Left lung (tissue), 10 donors: ENCODE results near the gene ATF5. TPM values are rescaled to one million over a fixed set of nuclear protein-coding genes. Genes with fewer than 3 reads are reported as not detected.
"Not testable (repeated sequence)": the region's sequence is repeated elsewhere in the genome, so short reads cannot be mapped to it uniquely, and the experiment has no call there.

Experiments used
- ATAC-seq: fragments of 200-7000 bp; cut with Tn5 transposase; one replicate; pipeline ENCODE4 v1.9.1; 2020; ENCODE audit warnings: moderate library complexity
- DNase-seq, 4 donors: peaks; one replicate each; pipeline ENCODE4 v3.0.0-alpha.2; 2013 to 2020
- H3K27ac ChIP-seq, 2 donors: fragments of 200-600 bp; sonication (generic) in 1 of 2; one replicate each; pipeline versions ENCODE4 v1.5.0 to v1.8.0; 2020 to 2021
- H3K27me3 ChIP-seq, 2 donors: fragments of 200-600 bp; sonication (generic) in 1 of 2; one replicate each; pipeline versions ENCODE4 v1.5.0 to v1.8.0; 2020 to 2021
- H3K36me3 ChIP-seq, 2 donors: fragments of 200-600 bp; sonication (generic) in 1 of 2; one replicate each; pipeline versions ENCODE4 v1.5.0 to v1.8.0; 2020 to 2021
- H3K4me1 ChIP-seq, 2 donors: fragments of 200-600 bp; one replicate each; pipeline ENCODE4 v1.8.0; 2021
- H3K4me3 ChIP-seq, 2 donors: fragments of 200-600 bp; sonication (generic) in 1 of 2; one replicate each; pipeline versions ENCODE4 v1.5.0 to v1.8.0; 2020 to 2021; ENCODE audit warnings: mild to moderate bottlenecking in 1 of 2
- H3K9me3 ChIP-seq, 2 donors: fragments of 200-600 bp; sonication (generic) in 1 of 2; one replicate each; pipeline versions ENCODE4 v1.5.0 to v1.8.0; 2020 to 2021
- intact Hi-C, 2 donors: fragments of 100-400 bp; cut with DNase I; formaldehyde crosslinking; loops; one replicate each; pipeline versions ENCODE4 v1.11.2 to v1.14.2; 2022
- polyA plus RNA-seq, 6 donors: library from polyadenylated mRNA; unstranded; fragments of 120-200 nt; gene quantifications; one replicate each; pipeline ENCODE4 v1.2.1, GENCODE V29; 2013; ENCODE audit not compliant: insufficient read length in 6 of 6
- total RNA-seq, 2 donors: library from RNA; stranded (reverse); fragmentation: NEBNext Ultra II Directional; extraction: Animal tissue kit (Norgen Biotek cat#: 25700); gene quantifications; one replicate each; pipeline ENCODE4 v1.2.1, GENCODE V29; 2021
- TF ChIP-seq, protein P1 (sequence below), 2 donors: fragments of 200-600 bp; sonication (generic) in 1 of 2; IDR thresholded peaks; one replicate each; pipeline versions ENCODE4 v1.5.0 to v1.8.0; 2021; ENCODE audit warnings: antibody characterized with exemption in 2 of 2
- donor health status: DM: no; HTN: yes; CAD: no.
- donor health status: DM: no; HTN: no; CAD: no.

Gene ATF5
- total and polyA plus RNA-seq, 8 donors, result 17.4 to 29.6 (median 25.8) TPM

DNA sequence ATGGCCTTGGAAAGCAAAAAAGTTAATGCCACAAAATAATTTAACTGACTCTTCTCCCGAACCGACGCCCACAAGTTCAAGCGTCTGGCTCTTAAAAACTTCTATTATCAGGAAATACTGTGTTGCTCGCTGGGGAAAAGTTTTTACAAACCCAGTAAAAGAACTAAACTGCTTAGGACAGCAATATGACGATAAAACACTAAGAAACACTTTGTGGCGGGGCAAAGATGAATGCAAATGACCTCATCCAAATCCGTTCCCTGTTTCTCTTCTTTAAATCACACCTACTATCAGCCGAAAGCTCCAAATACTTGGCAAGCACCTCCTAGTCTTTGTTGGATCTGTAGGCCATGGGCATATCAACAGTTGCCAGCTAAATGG, 27.1 kb downstream of the ATF5 start:
- ATAC-seq (no peak), DNase-seq (no peak)
- Histone ChIP-seq H3K4me3 (no peak overlapping the region), H3K36me3 (no peaks in the 10 kb centered on the region), H3K27ac (no peak overlapping the region), H3K4me1 (peaks cover 4 to 50% of the 10 kb centered on the region in 2 donors), H3K27me3 (peaks cover 0 to 31% of the 10 kb centered on the region in 2 donors), H3K9me3 (no peaks in the 10 kb centered on the region)
- TF ChIP-seq, protein P1, sequence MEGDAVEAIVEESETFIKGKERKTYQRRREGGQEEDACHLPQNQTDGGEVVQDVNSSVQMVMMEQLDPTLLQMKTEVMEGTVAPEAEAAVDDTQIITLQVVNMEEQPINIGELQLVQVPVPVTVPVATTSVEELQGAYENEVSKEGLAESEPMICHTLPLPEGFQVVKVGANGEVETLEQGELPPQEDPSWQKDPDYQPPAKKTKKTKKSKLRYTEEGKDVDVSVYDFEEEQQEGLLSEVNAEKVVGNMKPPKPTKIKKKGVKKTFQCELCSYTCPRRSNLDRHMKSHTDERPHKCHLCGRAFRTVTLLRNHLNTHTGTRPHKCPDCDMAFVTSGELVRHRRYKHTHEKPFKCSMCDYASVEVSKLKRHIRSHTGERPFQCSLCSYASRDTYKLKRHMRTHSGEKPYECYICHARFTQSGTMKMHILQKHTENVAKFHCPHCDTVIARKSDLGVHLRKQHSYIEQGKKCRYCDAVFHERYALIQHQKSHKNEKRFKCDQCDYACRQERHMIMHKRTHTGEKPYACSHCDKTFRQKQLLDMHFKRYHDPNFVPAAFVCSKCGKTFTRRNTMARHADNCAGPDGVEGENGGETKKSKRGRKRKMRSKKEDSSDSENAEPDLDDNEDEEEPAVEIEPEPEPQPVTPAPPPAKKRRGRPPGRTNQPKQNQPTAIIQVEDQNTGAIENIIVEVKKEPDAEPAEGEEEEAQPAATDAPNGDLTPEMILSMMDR (IDR thresholded peaks at IDR 0.05), result no peak
- intact Hi-C loops, result no loop called here

DNA sequence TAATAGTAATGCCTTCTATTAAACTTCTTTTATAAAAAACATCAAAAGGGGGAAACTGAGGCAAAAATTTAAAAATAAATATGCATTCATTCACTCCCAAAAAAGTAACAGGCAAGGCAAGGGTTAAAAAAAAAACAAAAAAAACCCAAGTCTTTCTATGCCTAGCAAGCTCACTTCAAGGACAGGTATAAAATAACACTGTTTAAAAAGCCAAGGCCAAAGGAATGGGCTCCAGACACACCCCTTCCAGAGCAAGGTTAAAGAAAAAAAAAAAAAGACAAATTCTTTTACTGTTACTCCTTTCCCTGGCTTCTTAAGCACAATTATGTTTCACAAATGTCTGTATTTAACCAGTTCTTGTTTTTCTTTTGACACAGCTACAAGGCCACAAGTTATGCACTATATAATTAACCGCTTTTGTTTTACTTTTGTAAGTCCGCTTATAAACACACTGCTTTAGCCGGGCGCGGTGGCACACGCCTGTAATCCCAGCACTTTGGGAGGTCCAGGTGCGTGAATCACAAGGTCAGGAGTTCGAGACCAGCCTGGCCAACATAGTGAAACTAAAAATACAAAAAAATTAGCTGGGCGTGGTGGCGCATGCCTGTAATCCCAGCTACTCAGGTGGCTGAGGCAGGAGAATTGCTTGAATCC, 28.4 kb downstream of the ATF5 start:
- no peaks in the 10 kb centered on the region for H3K36me3 ChIP-seq
- no peak for ATAC-seq
- TF ChIP-seq, protein P1 (IDR thresholded peaks at IDR 0.05), result no peak
- peaks cover 4 to 44% of the 10 kb centered on the region in 2 donors for H3K4me1 ChIP-seq
- H3K4me3 ChIP-seq, result no peak overlapping the region
- DNase-seq, result peak in 1 of 4 donors; percentile 30
- intact Hi-C loops, result no loop called here
- peaks cover 0 to 31% of the 10 kb centered on the region in 2 donors for H3K27me3 ChIP-seq
- H3K27ac ChIP-seq, result no peak overlapping the region
- H3K9me3 ChIP-seq, result no peaks in the 10 kb centered on the region

DNA sequence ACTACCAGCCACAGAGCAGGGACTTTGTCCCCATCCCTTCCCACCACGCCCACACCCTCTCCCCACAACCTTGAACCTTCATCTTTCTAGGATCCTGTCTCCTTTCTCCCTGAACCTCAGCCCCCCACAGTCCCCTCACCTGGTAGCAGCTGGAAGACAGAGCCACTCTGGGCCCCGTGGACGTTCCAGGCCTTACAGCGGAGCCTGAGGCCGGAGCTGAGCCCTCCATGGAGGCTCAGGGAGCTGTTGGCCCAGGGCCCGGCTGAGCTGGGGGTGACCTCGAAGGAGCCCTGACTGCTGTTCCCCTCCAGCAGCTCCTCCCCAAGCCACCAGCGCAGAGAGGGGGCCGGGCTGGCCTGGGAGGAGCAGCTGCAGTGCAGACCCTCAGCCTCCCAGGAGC, 29.1 kb downstream of the ATF5 start:
- H3K36me3 ChIP-seq, H3K27ac ChIP-seq, ATAC-seq, H3K4me3 ChIP-seq, intact Hi-C loops, H3K9me3 ChIP-seq: not testable (repeated sequence)
- peak in 1 of 4 donors; percentile 41 for DNase-seq
- Histone ChIP-seq H3K27me3 (peaks cover 0 to 31% of the 10 kb centered on the region in 2 donors), H3K4me1 (peaks cover 4 to 36% of the 10 kb centered on the region in 2 donors)

DNA sequence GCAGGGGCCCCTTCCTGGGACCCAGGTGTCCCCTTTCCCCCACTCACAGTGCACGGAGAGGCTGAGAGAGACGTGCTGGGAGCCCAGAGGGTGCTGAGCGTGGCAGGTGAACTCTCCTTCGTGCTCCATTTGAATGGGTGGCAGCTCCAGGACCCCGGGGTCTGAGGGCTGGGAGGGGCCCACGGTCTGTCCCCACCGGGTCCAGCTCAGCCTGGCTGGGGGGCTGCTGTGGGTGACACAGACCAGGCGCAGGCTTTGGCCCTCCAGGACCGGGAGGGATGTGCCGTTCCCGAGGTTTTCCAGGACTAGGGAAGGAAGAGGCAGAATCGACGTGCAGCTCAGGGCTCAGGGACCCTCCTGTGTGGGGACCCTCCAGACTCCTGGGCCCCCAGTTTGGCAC, 29.6 kb downstream of the ATF5 start:
- H3K36me3 ChIP-seq, H3K27ac ChIP-seq, H3K4me3 ChIP-seq, H3K9me3 ChIP-seq, ATAC-seq, intact Hi-C loops: not testable (repeated sequence)
- DNase-seq, result peak in 1 of 4 donors; percentile 66
- Histone ChIP-seq H3K4me1 (peaks cover 4 to 32% of the 10 kb centered on the region in 2 donors), H3K27me3 (peaks cover 0 to 31% of the 10 kb centered on the region in 2 donors)

DNA sequence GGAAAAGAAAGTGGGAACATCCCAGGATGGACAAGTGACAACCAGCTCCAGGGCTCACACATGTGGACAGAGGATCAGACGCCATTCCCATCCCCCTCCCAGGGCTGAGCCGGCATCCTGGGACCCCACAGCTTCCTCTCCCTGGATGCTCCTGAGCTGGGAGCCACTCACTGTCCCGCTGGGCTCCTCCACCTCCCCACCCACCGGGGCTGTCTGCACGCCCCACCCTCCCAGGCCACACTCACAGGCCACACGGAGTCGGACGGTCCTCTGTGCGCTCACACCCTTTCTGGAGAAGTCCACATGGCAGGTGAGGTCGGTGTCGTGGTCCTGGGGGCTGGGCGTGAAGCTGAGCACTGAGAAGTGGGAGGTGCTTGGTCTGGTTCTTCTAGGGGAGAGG, 30.9 kb downstream of the ATF5 start:
- H3K9me3 ChIP-seq, H3K4me3 ChIP-seq, intact Hi-C loops, DNase-seq, H3K36me3 ChIP-seq, ATAC-seq, H3K27ac ChIP-seq: not testable (repeated sequence)
- Histone ChIP-seq H3K27me3 (peaks cover 0 to 31% of the 10 kb centered on the region in 2 donors), H3K4me1 (peaks cover 4 to 19% of the 10 kb centered on the region in 2 donors)

DNA sequence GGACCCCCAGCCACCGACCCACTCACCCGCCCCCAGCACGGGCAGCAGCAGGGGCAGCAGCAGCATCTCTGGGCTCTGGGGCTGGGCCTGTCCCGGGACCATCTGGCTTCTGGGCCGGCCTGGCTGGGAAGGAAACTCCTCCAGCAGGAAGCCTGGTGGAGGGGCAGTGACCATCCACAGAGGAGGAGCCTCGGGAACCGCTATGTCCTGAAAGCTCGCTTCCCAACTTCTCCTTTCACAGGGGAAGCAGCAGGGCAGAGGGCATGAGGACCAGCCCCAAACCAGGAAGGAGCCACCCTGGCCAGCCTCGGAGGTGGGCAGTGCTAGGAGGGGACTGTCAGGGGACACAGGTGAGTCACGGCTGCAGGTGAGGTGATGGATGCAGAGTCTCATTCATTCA, 32.0 kb downstream of the ATF5 start, which contains the start of gene SIGLEC11:
Gene SIGLEC11, minus strand, starts transcription at position 193 of the 400 bp plus-strand sequence. Its CDS starts 91 bp downstream, at position 102.
- H3K4me1 ChIP-seq, H3K27ac ChIP-seq, H3K9me3 ChIP-seq, intact Hi-C loops, H3K36me3 ChIP-seq: not testable (repeated sequence)
- DNase-seq (peak in 1 of 4 donors; percentile 8), ATAC-seq (peak; percentile 56)
- Histone ChIP-seq H3K27me3 (peaks cover 0 to 27% of the 10 kb centered on the region in 2 donors), H3K4me3 (peak within 1 kb of the TSS in 1 of 2 donors; percentile 25)

DNA sequence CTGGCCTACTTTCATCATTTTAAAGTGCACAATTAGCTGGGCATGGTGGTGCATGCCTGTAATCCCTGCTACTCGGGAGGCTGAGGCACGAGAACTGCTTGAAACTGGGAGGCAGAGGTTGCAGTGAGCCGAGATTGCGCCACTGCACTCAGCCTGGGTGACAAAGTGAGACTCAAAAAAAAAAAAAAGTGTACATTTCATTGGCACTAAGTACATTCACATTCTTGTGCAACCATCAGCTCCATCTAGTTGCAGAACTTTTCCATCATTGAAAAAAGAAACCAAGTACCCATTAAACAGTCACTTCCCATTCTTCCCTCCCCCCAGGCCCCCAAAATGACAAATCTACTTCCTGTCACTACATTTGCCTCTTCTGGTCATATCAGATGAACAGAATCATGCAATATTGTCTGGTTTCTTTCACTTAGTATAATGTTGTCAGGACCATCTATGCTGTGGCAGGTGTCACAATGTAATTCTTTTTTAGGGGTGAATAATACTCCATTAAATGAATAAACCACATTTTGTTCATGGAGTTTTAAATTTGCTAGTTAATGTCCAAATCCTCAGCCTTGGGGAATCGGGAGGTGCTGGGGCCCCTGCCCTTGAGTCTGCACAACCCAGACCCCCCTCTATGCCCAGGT, 39.4 kb downstream of the ATF5 start:
- H3K27me3 ChIP-seq, result peaks cover 0 to 20% of the 10 kb centered on the region in 2 donors
- intact Hi-C loops, result no loop called here
- H3K36me3 ChIP-seq, result peaks cover 0 to 9% of the 10 kb centered on the region in 2 donors
- peaks cover 0 to 28% of the 10 kb centered on the region in 2 donors for H3K4me1 ChIP-seq
- H3K27ac ChIP-seq, result peak overlapping the region in 1 of 2 donors; percentile 69
- H3K4me3 ChIP-seq, result peak overlapping the region in 1 of 2 donors; percentile 37
- TF ChIP-seq, protein P1 (IDR thresholded peaks at IDR 0.05), result no peak
- DNase-seq (peak in 1 of 4 donors; percentile 64), ATAC-seq (peak; percentile 18)
- H3K9me3 ChIP-seq, result no peaks in the 10 kb centered on the region

DNA sequence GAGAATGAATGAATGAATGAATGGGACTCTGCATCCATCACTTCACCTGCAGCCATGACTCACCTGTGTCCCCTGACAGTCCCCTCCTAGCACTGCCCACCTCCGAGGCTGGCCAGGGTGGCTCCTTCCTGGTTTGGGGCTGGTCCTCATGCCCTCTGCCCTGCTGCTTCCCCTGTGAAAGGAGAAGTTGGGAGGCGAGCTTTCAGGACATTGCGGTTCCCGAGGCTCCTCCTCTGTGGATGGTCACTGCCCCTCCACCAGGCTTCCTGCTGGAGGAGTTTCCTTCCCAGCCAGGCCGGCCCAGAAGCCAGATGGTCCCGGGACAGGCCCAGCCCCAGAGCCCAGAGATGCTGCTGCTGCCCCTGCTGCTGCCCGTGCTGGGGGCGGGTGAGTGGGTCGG, 40.4 kb downstream of the ATF5 start:
- peak overlapping the region in 1 of 2 donors; percentile 69 for H3K27ac ChIP-seq
- H3K36me3 ChIP-seq, result peaks cover 0 to 11% of the 10 kb centered on the region in 2 donors
- DNase-seq (peak in 2 of 4 donors; percentile 62 to 68), ATAC-seq (peak; percentile 72)
- H3K27me3 ChIP-seq, result peaks cover 0 to 20% of the 10 kb centered on the region in 2 donors
- intact Hi-C loops, H3K9me3 ChIP-seq: not testable (repeated sequence)
- H3K4me1 ChIP-seq, result peaks cover 0 to 34% of the 10 kb centered on the region in 2 donors
- H3K4me3 ChIP-seq, result peak overlapping the region in 1 of 2 donors; percentile 37
